K562 (cell line): ENCODE results near the gene DKK3. TPM values are rescaled to one million over a fixed set of nuclear protein-coding genes. Genes with fewer than 3 reads are reported as not detected.

ENCODE experiments used
- ATAC-seq: fragments of 200-7000 bp; cut with Tn5 transposase; 3 replicates; pipeline ENCODE4 v1.9.1; 2020; ENCODE audit warnings: moderate library complexity
- BruUV-seq: library from RNA; stranded (reverse); fragments of 400-500 nt; replicated peaks from 2 replicates; lab custom pipeline; 2021; lab: Mats Ljungman, UMichigan
- CTCF ChIA-PET: fragments of 300-600 bp; formaldehyde crosslinking; extraction: SDS; loops from one replicate; lab custom pipeline; 2021; ENCODE audit warnings: low intra/inter-chr PET ratio; lab: Yijun Ruan, JAX
- POLR2A ChIA-PET: fragments of 300-600, 350-650 bp; sonication (Branson Sonifier 250); formaldehyde crosslinking; extraction: SDS; loops from one replicate; lab custom pipeline; 2021; ENCODE audit warnings: antibody characterized with exemption, inconsistent platforms; lab: Yijun Ruan, JAX
- DNase-seq, 4 experiments: peaks; one replicate each; pipeline versions ENCODE4 v3.0.0 to v3.0.0-alpha.2; 2011 to 2018; ENCODE audit warnings: low spot score in 3 of 4, mixed read lengths in 3 of 4; ENCODE audit errors: extremely low read depth in 1 of 4
- FAIRE-seq: peaks from 2 replicates; lab custom pipeline; 2011; peaks lifted over from hg19 to GRCh38; lab: Jason Lieb, UNC
- H2AFZ ChIP-seq: 2 replicates; pipeline ENCODE4 v1.6.0; 2011; ENCODE audit warnings: low read depth, low read length, control low read depth, inconsistent platforms
- H3K27ac ChIP-seq: fragments of 200-600 bp; 3 replicates; pipeline ENCODE4 v1.8.0; 2011; ENCODE audit warnings: low read depth, mild to moderate bottlenecking, control low read depth, inconsistent platforms, low read length, moderate library complexity, mixed read lengths; ENCODE audit errors: extremely low read depth
- H3K27me3 ChIP-seq, 2 experiments: fragments of 300-600 bp in 1 of 2; 2 replicates in 1 of 2; 3 replicates in 1 of 2; pipeline versions ENCODE4 v1.6.0 to v1.8.0; 2011; ENCODE audit warnings: inconsistent platforms in 2 of 2, low read length in 2 of 2, mild to moderate bottlenecking in 1 of 2, mixed read lengths in 1 of 2, moderate library complexity in 1 of 2; ENCODE audit not compliant: control insufficient read depth in 2 of 2, insufficient read depth in 2 of 2
- H3K36me3 ChIP-seq: fragments of 300-600 bp; 3 replicates; pipeline ENCODE4 v1.8.0; 2011; ENCODE audit warnings: mild to moderate bottlenecking, low read length, inconsistent platforms; ENCODE audit not compliant: control insufficient read depth, insufficient read depth
- H3K4me1 ChIP-seq, 2 experiments: fragments of 200-600 bp in 1 of 2; replicated peaks in 1 of 2; 2 replicates in 1 of 2; 3 replicates in 1 of 2; pipeline versions ENCODE4 v1.5.1 to v1.8.0; 2011; ENCODE audit warnings: inconsistent platforms in 2 of 2, low read length in 2 of 2, mild to moderate bottlenecking in 1 of 2, mixed read lengths in 1 of 2, moderate library complexity in 1 of 2; ENCODE audit not compliant: control insufficient read depth in 2 of 2, insufficient read depth in 2 of 2
- H3K4me2 ChIP-seq: 2 replicates; pipeline ENCODE4 v1.6.1; 2011; ENCODE audit warnings: low read length, control low read depth, inconsistent platforms, mixed read lengths; ENCODE audit not compliant: insufficient read depth
- H3K4me3 ChIP-seq: fragments of 200-600 bp; sonication (generic), shearing (Covaris generic); 2 replicates; pipeline ENCODE4 v1.5.1; 2016; ENCODE audit warnings: control low read depth, inconsistent platforms
- H3K79me2 ChIP-seq: fragments of 200-600 bp; 3 replicates; pipeline ENCODE4 v1.8.0; 2011; ENCODE audit warnings: low read length, inconsistent platforms; ENCODE audit not compliant: control insufficient read depth, insufficient read depth
- H3K9ac ChIP-seq, 2 experiments: 2 replicates each; pipeline versions ENCODE4 v1.6.0 to v1.6.1; 2011; ENCODE audit warnings: low read depth in 2 of 2, low read length in 2 of 2, control low read depth in 1 of 2, inconsistent platforms in 1 of 2, mild to moderate bottlenecking in 1 of 2, mixed read lengths in 1 of 2; ENCODE audit not compliant: insufficient read depth in 1 of 2
- H3K9me1 ChIP-seq: one replicate; pipeline ENCODE4 v1.6.0; 2011; ENCODE audit warnings: inconsistent platforms, mild to moderate bottlenecking, low read length, moderate library complexity; ENCODE audit not compliant: control insufficient read depth, insufficient read depth
- H3K9me3 ChIP-seq: replicated peaks from 2 replicates; pipeline ENCODE4 v1.5.1; 2011; ENCODE audit warnings: low read depth, low read length, inconsistent platforms; ENCODE audit not compliant: control insufficient read depth, insufficient read depth
- H4K20me1 ChIP-seq: replicated peaks from 2 replicates; pipeline ENCODE4 v1.6.1; 2011; ENCODE audit warnings: low read length, inconsistent platforms, mixed read lengths; ENCODE audit not compliant: control insufficient read depth, insufficient read depth
- AFF1 ChIP-seq, 2 experiments: fragments of 450-650 bp; IDR thresholded peaks; 2 replicates each; pipeline ENCODE4 v1.6.1; 2018; ENCODE audit warnings: mild to moderate bottlenecking in 2 of 2, low read depth in 1 of 2; ENCODE audit not compliant: partially characterized antibody in 2 of 2
- ETS2 ChIP-seq: IDR thresholded peaks from 2 replicates; pipeline ENCODE4 v1.6.1; 2016; ENCODE audit warnings: borderline replicate concordance, missing genetic modification characterization, mild to moderate bottlenecking, moderate library complexity, missing compliant biosample characterization; ENCODE audit not compliant: poor library complexity, severe bottlenecking
- MBD2 ChIP-seq: sonication (generic); IDR thresholded peaks from 2 replicates; pipeline ENCODE4 v1.6.1; 2016; ENCODE audit warnings: low read depth, borderline replicate concordance
- MECOM ChIP-seq: fragments of 250-450 bp; sonication (Bioruptor Pico); IDR thresholded peaks from 2 replicates; pipeline ENCODE4 v1.8.0; 2022; ENCODE audit warnings: inconsistent platforms
- MEF2A ChIP-seq: IDR thresholded peaks from 2 replicates; pipeline ENCODE4 v1.6.1; 2011; ENCODE audit warnings: low read depth, mild to moderate bottlenecking, low read length, moderate library complexity; ENCODE audit not compliant: control insufficient read depth
- NCOR1 ChIP-seq: fragments of 450-650 bp; IDR thresholded peaks from 2 replicates; pipeline ENCODE4 v1.6.1; 2016; ENCODE audit warnings: mild to moderate bottlenecking, moderate library complexity
- NFXL1 ChIP-seq: fragments of 450-650 bp; formaldehyde crosslinking; IDR thresholded peaks from 2 replicates; pipeline ENCODE4 v1.4.0; 2021; ENCODE audit warnings: mild to moderate bottlenecking
- NR1H2 ChIP-seq: sonication (generic); formaldehyde crosslinking; IDR thresholded peaks from 2 replicates; pipeline ENCODE4 v1.4.0; 2020; ENCODE audit warnings: mild to moderate bottlenecking, missing genetic modification reagents
- PTBP1 ChIP-seq: fragments of 200-400 bp; formaldehyde crosslinking; IDR thresholded peaks from 2 replicates; pipeline ENCODE4 v1.6.1; 2017; ENCODE audit warnings: low read depth, low read length
- SIRT6 ChIP-seq: IDR thresholded peaks from one replicate; pipeline ENCODE4 v1.6.1; 2012; ENCODE audit warnings: low read depth, mild to moderate bottlenecking, control low read depth, inconsistent platforms, low read length, moderate library complexity
- SRSF1 ChIP-seq: fragments of 200-400 bp; formaldehyde crosslinking; IDR thresholded peaks from 2 replicates; pipeline ENCODE4 v1.6.1; 2017; ENCODE audit warnings: mild to moderate bottlenecking, low read depth, low read length, moderate library complexity
- STAT5B ChIP-seq: fragments of 250-450 bp; sonication (Bioruptor Pico); IDR thresholded peaks from 2 replicates; pipeline ENCODE4 v1.8.0; 2021; ENCODE audit warnings: mild to moderate bottlenecking, inconsistent platforms
- STAT6 ChIP-seq: sonication (generic); formaldehyde crosslinking; IDR thresholded peaks from 2 replicates; pipeline ENCODE4 v1.8.1; 2023; ENCODE audit warnings: mild to moderate bottlenecking, missing genetic modification reagents
- USF2 ChIP-seq: sonication (generic); formaldehyde crosslinking; IDR thresholded peaks from 2 replicates; pipeline ENCODE4 v1.5.0; 2020; ENCODE audit warnings: missing genetic modification reagents
- ZNF224 ChIP-seq: sonication (generic); formaldehyde crosslinking; IDR thresholded peaks from 2 replicates; pipeline ENCODE4 v1.8.0; 2022; ENCODE audit warnings: mild to moderate bottlenecking, missing genetic modification reagents
- ZNF232 ChIP-seq: sonication (generic); formaldehyde crosslinking; IDR thresholded peaks from 2 replicates; pipeline ENCODE4 v1.8.0; 2022; ENCODE audit warnings: mild to moderate bottlenecking, missing genetic modification reagents
- ZNF316 ChIP-seq: fragments of 450-650 bp; IDR thresholded peaks from 2 replicates; pipeline ENCODE4 v1.6.1; 2016
- ZSCAN29 ChIP-seq: fragments of 450-650 bp; IDR thresholded peaks from 2 replicates; pipeline ENCODE4 v1.6.1; 2017
- WGBS: fragments of 100-300 bp; shearing (Covaris generic); methylation state at CpG from one replicate; pipeline ENCODE4 v1.1.6; 2016; ENCODE audit warnings: low coverage, mixed read lengths; ENCODE audit not compliant: insufficient coverage; ENCODE audit errors: missing lambda C conversion rate; 5-methylcytosine and 5-hydroxymethylcytosine counted together
- in situ Hi-C: fragments of 300-500 bp; cut with MboI; formaldehyde crosslinking; loops from 4 replicates; pipeline ENCODE4 v1.15.0; 2018; ENCODE audit warnings: inconsistent platforms, mixed read lengths
- intact Hi-C: fragments of 100-400 bp; cut with micrococcal nuclease; formaldehyde crosslinking; loops from 2 replicates; pipeline ENCODE4 v1.14.2; 2022
- polyA plus RNA-seq, 8 experiments: library from polyadenylated mRNA; depleted of rRNA in 4 of 8; stranded (reverse) in 5 of 8; unstranded in 3 of 8; fragments of >200 nt; fragmentation: Nextera tagmentation in 2 of 8; fragmentation: Illumina TruSeq in 1 of 8; extraction: Ambion mirVana in 2 of 8; extraction: Trizol in 1 of 8; gene quantifications; 2 replicates each; pipeline versions ENCODE4 v1.2.1 to v1.2.3, GENCODE V29; 2011 to 2014; ENCODE audit warnings: inconsistent platforms in 1 of 8, missing spikeins in 1 of 8
- total RNA-seq, 7 experiments: library from RNA; depleted of rRNA in 6 of 7; stranded (reverse); fragments of >200 nt in 6 of 7; fragmentation: Illumina TruSeq in 2 of 7; extraction: Trizol in 2 of 7; gene quantifications; 2 replicates each; pipeline versions ENCODE4 v1.2.1 to v1.2.3, GENCODE V29; 2011 to 2021; ENCODE audit warnings: low replicate concordance in 1 of 7

Gene DKK3
- total and polyA plus RNA-seq, 9 of the 15 experiments (the other 6 are each of a cell fraction or from before 2014, with no cell fraction given) = 0.14 to 0.85 (median 0.38) TPM; not detected in 6

GRCh38 chr11:12029119-12029518 is 20.7 kb upstream of the DKK3 start:
- ATAC-seq (no peak), DNase-seq (no peak), FAIRE-seq (no peak)
- Histone ChIP-seq H3K4me3 (no peak overlapping the region), H3K36me3 (no peaks in the 10 kb centered on the region), H2AFZ (no peak overlapping the region; the same call in 1 of the 2 replicates), H4K20me1 (no peaks in the 10 kb centered on the region), H3K9me1 (no peaks in the 10 kb centered on the region), H3K9ac (no peak overlapping the region), H3K27ac (no peak overlapping the region), H3K27me3 (peaks cover 5 to 7% of the 10 kb centered on the region in 2 experiments; a peak in 4 of 5 replicates), H3K4me2 (no peak overlapping the region), H3K9me3 (no peaks in the 10 kb centered on the region), H3K4me1 (peaks cover 5 to 9% of the 10 kb centered on the region in 2 experiments; a peak in 2 of 5 replicates), H3K79me2 (no peaks in the 10 kb centered on the region)
- in situ Hi-C loops (no loop called here), intact Hi-C loops (no loop called here)
- CTCF ChIA-PET = no interaction called here
- POLR2A ChIA-PET = interaction anchor here (0.6 to 2.3 kb wide), 4 partner anchors 10 to 646 kb away, joined by 3 to 5 read pairs (median 4); no protein-coding TSS in a partner anchor
- no TSS peak for BruUV-seq
- WGBS = 7% methylated on average over 2 of the region's 2 CpGs
- no peak for TF ChIP-seq STAT5B (CRISPR knock-in tag)
- TF ChIP-seq USF2 (CRISPR knock-in tag) = no peak
- no peak for TF ChIP-seq ETS2 (tag)
- no peak for TF ChIP-seq PTBP1
- TF ChIP-seq ZNF224 (CRISPR knock-in tag) = no peak
- no peak for TF ChIP-seq NR1H2
- TF ChIP-seq AFF1 (IDR thresholded peaks at IDR 0.05; ENCODE audit: low read depth in 1 of 2, partially characterized antibody in 2 of 2) = no peak
- TF ChIP-seq STAT6 (CRISPR knock-in tag) = no peak
- TF ChIP-seq SIRT6 = no peak
- no peak for TF ChIP-seq ZNF316
- no peak for TF ChIP-seq NFXL1 (CRISPR knock-in tag)
- no peak for TF ChIP-seq ZSCAN29
- TF ChIP-seq SRSF1 = no peak
- TF ChIP-seq MEF2A = no peak
- TF ChIP-seq MBD2 = no peak
- TF ChIP-seq NCOR1 = no peak
- TF ChIP-seq ZNF232 (CRISPR knock-in tag) = no peak
- no peak for TF ChIP-seq MECOM
